Colonic mucosa (tissue), 4 donors: Measurements from ENCODE around the gene PLA2G4B. TPM values are rescaled to one million over a fixed set of nuclear protein-coding genes. Genes with fewer than 3 reads are reported as not detected.

Source experiments
- DNase-seq: peaks from one replicate; pipeline ENCODE4 v3.0.0-alpha.2; 2020
- H3K27ac ChIP-seq: fragments of 200-600 bp; one replicate; pipeline ENCODE4 v1.8.0; 2021
- H3K27me3 ChIP-seq: fragments of 200-600 bp; one replicate; pipeline ENCODE4 v1.8.0; 2021
- H3K36me3 ChIP-seq: fragments of 200-600 bp; one replicate; pipeline ENCODE4 v1.8.0; 2021
- H3K4me1 ChIP-seq: fragments of 200-600 bp; one replicate; pipeline ENCODE4 v1.8.0; 2021; ENCODE audit warnings: mild to moderate bottlenecking
- H3K4me3 ChIP-seq: fragments of 200-600 bp; one replicate; pipeline ENCODE4 v1.8.0; 2021
- H3K9ac ChIP-seq, 2 donors: one replicate each; pipeline ENCODE4 v1.7.0; 2013; ENCODE audit warnings: control low read depth in 2 of 2, low read depth in 2 of 2, low read length in 2 of 2
- H3K9me3 ChIP-seq: fragments of 200-600 bp; one replicate; pipeline ENCODE4 v1.8.0; 2021
- CTCF ChIP-seq: fragments of 200-600 bp; IDR thresholded peaks from one replicate; pipeline ENCODE4 v1.8.0; 2022; ENCODE audit warnings: antibody characterized with exemption, mild to moderate bottlenecking
- intact Hi-C: fragments of 100-400 bp; cut with DNase I; formaldehyde crosslinking; loops from one replicate; pipeline ENCODE4 v1.14.1; 2022
- total RNA-seq, 2 donors: library from RNA; stranded (reverse); fragmentation: NEBNext Ultra II Directional in 1 of 2; extraction: Animal tissue kit (Norgen Biotek cat#: 25700) in 1 of 2; gene quantifications; one replicate each; pipeline ENCODE4 v1.2.1, GENCODE V29; 2021
- donor health status: healthy.
- donor health status: DM: no; HTN: no; CAD: no.
- donor health status: DM: no; HTN: no; CAD: no.

PLA2G4B gene, protein sequence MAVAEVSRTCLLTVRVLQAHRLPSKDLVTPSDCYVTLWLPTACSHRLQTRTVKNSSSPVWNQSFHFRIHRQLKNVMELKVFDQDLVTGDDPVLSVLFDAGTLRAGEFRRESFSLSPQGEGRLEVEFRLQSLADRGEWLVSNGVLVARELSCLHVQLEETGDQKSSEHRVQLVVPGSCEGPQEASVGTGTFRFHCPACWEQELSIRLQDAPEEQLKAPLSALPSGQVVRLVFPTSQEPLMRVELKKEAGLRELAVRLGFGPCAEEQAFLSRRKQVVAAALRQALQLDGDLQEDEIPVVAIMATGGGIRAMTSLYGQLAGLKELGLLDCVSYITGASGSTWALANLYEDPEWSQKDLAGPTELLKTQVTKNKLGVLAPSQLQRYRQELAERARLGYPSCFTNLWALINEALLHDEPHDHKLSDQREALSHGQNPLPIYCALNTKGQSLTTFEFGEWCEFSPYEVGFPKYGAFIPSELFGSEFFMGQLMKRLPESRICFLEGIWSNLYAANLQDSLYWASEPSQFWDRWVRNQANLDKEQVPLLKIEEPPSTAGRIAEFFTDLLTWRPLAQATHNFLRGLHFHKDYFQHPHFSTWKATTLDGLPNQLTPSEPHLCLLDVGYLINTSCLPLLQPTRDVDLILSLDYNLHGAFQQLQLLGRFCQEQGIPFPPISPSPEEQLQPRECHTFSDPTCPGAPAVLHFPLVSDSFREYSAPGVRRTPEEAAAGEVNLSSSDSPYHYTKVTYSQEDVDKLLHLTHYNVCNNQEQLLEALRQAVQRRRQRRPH
- 1 to 10 TPM; 2.2 to 6.2 TPM for total RNA-seq

- DNase-seq, result peak; percentile 87
Measured at GRCh38 chr15:41838400-41838897, at the start of gene PLA2G4B. Gene PLA2G4B, plus strand, starts transcription at chr15:41838847. Its CDS starts 67 bp downstream, at chr15:41838914.

DNA sequence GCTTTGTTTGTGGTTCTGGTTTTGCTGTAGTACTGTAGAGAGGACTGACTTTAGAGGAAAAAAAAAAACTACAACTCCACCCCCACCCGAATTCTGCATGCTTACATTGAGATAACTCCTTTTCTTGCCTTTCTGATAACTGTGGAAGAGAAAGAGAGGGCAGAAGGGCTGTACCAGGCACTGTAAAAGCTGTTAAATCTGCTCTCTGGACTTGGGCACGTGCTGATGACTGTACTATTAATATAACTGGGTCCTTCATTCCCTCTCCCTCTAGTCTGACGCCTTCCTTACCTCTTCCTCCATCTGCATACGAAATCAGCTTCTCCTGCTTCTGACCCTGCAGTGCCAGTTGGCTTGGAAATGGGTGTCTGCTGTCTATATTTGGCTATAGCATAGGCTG, 49.4 kb upstream of the PLA2G4B start:
- no peak overlapping the region for H3K4me3 ChIP-seq
- H3K9me3 ChIP-seq, result no peaks in the 10 kb centered on the region
- H3K27ac ChIP-seq, result no peak overlapping the region
- H3K9ac ChIP-seq, result no peak overlapping the region
- DNase-seq, result no peak
- no peaks in the 10 kb centered on the region for H3K36me3 ChIP-seq
- H3K4me1 ChIP-seq, result no peaks in the 10 kb centered on the region
- no peak for TF ChIP-seq CTCF
- intact Hi-C loops, result no loop called here
- no peaks in the 10 kb centered on the region for H3K27me3 ChIP-seq

More at GRCh38 chr15:41838400-41838897, at the start of gene PLA2G4B:
- Histone ChIP-seq H3K4me3 (no peak within 1 kb of the TSS), H3K4me1 (no peaks in the 10 kb centered on the region), H3K27me3 (no peaks in the 10 kb centered on the region), H3K9ac (peak within 1 kb of the TSS in 1 of 2 donors; percentile 26), H3K27ac (peak within 1 kb of the TSS; percentile 15), H3K9me3 (no peaks in the 10 kb centered on the region), H3K36me3 (no peaks in the 10 kb centered on the region)
- intact Hi-C loops, result no loop called here
- no peak for TF ChIP-seq CTCF

GRCh38 chr15:41789662-41790061, 49.0 kb upstream of the PLA2G4B start:
- Histone ChIP-seq H3K4me3 (no peak overlapping the region), H3K9me3 (no peaks in the 10 kb centered on the region), H3K36me3 (no peaks in the 10 kb centered on the region), H3K27ac (no peak overlapping the region), H3K9ac (no peak overlapping the region), H3K27me3 (no peaks in the 10 kb centered on the region), H3K4me1 (no peaks in the 10 kb centered on the region)
- no peak for DNase-seq
- no peak for TF ChIP-seq CTCF
- intact Hi-C loops, result no loop called here

GRCh38 chr15:41790169-41790568, 48.5 kb upstream of the PLA2G4B start:
- no peak for TF ChIP-seq CTCF
- H3K27me3 ChIP-seq, result no peaks in the 10 kb centered on the region
- no peak overlapping the region for H3K9ac ChIP-seq
- no peak overlapping the region for H3K27ac ChIP-seq
- H3K4me1 ChIP-seq, result no peaks in the 10 kb centered on the region
- intact Hi-C loops, result no loop called here
- no peaks in the 10 kb centered on the region for H3K9me3 ChIP-seq
- no peaks in the 10 kb centered on the region for H3K36me3 ChIP-seq
- DNase-seq, result no peak
- H3K4me3 ChIP-seq, result no peak overlapping the region

GRCh38 chr15:41790756-41791546, 47.7 kb upstream of the PLA2G4B start:
- no peaks in the 10 kb centered on the region for H3K27me3 ChIP-seq
- no peak overlapping the region for H3K27ac ChIP-seq
- no peak for TF ChIP-seq CTCF
- intact Hi-C loops, result no loop called here
- DNase-seq, result no peak
- H3K4me1 ChIP-seq, result no peaks in the 10 kb centered on the region
- H3K9me3 ChIP-seq, result no peaks in the 10 kb centered on the region
- H3K4me3 ChIP-seq, result no peak overlapping the region
- no peaks in the 10 kb centered on the region for H3K36me3 ChIP-seq
- H3K9ac ChIP-seq, result no peak overlapping the region
